Small intestine (tissue), 7 donors: ENCODE results near the gene PVALB. TPM values are rescaled to one million over a fixed set of nuclear protein-coding genes. Genes with fewer than 3 reads are reported as not detected.

Experiments used
- DNase-seq, 2 donors: peaks; one replicate each; pipeline versions ENCODE4 v3.0.0 to v3.0.0-alpha.2; 2013
- FAIRE-seq: peaks from 2 replicates; lab custom pipeline; 2012; peaks lifted over from hg19 to GRCh38; lab: Jason Lieb, UNC
- H3K27ac ChIP-seq, 3 donors: one replicate each; pipeline ENCODE4 v1.5.1; 2013; ENCODE audit warnings: low read length in 2 of 3, mild to moderate bottlenecking in 2 of 3, control low read depth in 1 of 3, inconsistent platforms in 1 of 3, low read depth in 1 of 3, moderate library complexity in 1 of 3
- H3K27me3 ChIP-seq, 3 donors: one replicate each; pipeline ENCODE4 v1.6.1; 2013; ENCODE audit warnings: low read length in 3 of 3, inconsistent platforms in 1 of 3; ENCODE audit not compliant: control insufficient read depth in 3 of 3, insufficient read depth in 3 of 3
- H3K36me3 ChIP-seq, 3 donors: one replicate each; pipeline ENCODE4 v1.6.1; 2013; ENCODE audit warnings: low read length in 3 of 3, inconsistent platforms in 1 of 3, low read depth in 1 of 3, mild to moderate bottlenecking in 1 of 3, moderate library complexity in 1 of 3; ENCODE audit not compliant: control insufficient read depth in 3 of 3, insufficient read depth in 2 of 3
- H3K4me1 ChIP-seq, 3 donors: one replicate each; pipeline ENCODE4 v1.6.1; 2013; ENCODE audit warnings: low read length in 2 of 3, inconsistent platforms in 1 of 3, low read depth in 1 of 3, mild to moderate bottlenecking in 1 of 3, moderate library complexity in 1 of 3; ENCODE audit not compliant: control insufficient read depth in 3 of 3, insufficient read depth in 2 of 3
- H3K4me3 ChIP-seq, 3 donors: one replicate each; pipeline ENCODE4 v1.5.1; 2013; ENCODE audit warnings: low read length in 3 of 3, control low read depth in 1 of 3, inconsistent platforms in 1 of 3, low read depth in 1 of 3, mild to moderate bottlenecking in 1 of 3, moderate library complexity in 1 of 3
- H3K9me3 ChIP-seq, 2 donors: one replicate each; pipeline ENCODE4 v1.6.1; 2013; ENCODE audit warnings: low read depth in 1 of 2, low read length in 1 of 2; ENCODE audit not compliant: control insufficient read depth in 2 of 2, insufficient read depth in 1 of 2
- WGBS, 3 donors: extraction: QIAGEN DNeasy Blood & Tissue Kit; methylation state at CpG; one replicate each; pipeline ENCODE4 v1.1.7; 2013; 5-methylcytosine and 5-hydroxymethylcytosine counted together
- polyA plus RNA-seq, 4 donors: library from polyadenylated mRNA; stranded (reverse) in 3 of 4; unstranded in 1 of 4; fragments of 200-250 nt in 3 of 4; fragments of 120-200 nt in 1 of 4; gene quantifications; one replicate each; pipeline versions ENCODE4 v1.2.1 to v1.2.3, GENCODE V29; 2013
- donor health status: healthy with polysubstance abuse.
- donor health status: control.
- donor health status: control.
- donor health status: Bipolar disorder and iron deficiency.
- donor health status: healthy.

The PVALB gene
- polyA plus RNA-seq, 4 donors, result 0.27 TPM; not detected in 3

- no peak for FAIRE-seq
- 53 to 61% (median 57%) methylated on average over 16 of the region's 16 CpGs for WGBS, 3 donors
- Histone ChIP-seq H3K36me3 (no peaks in the 10 kb centered on the region), H3K4me1 (no peaks in the 10 kb centered on the region), H3K4me3 (no peak overlapping the region), H3K27me3 (peaks cover 0 to 5% (median 4%) of the 10 kb centered on the region in 3 donors), H3K27ac (peak overlapping the region in 1 of 3 donors; percentile 62), H3K9me3 (peaks cover 0 to 2% of the 10 kb centered on the region in 2 donors)
- DNase-seq, result peak; percentile 39 to 44
Observed at GRCh38 chr22:36853407-36854099, 36.7 kb upstream of the PVALB start.

- FAIRE-seq (no peak), DNase-seq (no peak)
- Histone ChIP-seq H3K4me1 (no peaks in the 10 kb centered on the region), H3K4me3 (no peak overlapping the region), H3K27me3 (peaks cover 0 to 5% (median 4%) of the 10 kb centered on the region in 3 donors), H3K36me3 (no peaks in the 10 kb centered on the region), H3K9me3 (peaks cover 0 to 2% of the 10 kb centered on the region in 2 donors), H3K27ac (no peak overlapping the region)
- WGBS, 3 donors, result 73 to 91% (median 78%) methylated on average over 7 of the region's 7 CpGs
Observed at GRCh38 chr22:36852056-36852973, 35.5 kb upstream of the PVALB start.

- FAIRE-seq, result no peak
- no peaks in the 10 kb centered on the region for H3K36me3 ChIP-seq
- H3K4me1 ChIP-seq, result no peaks in the 10 kb centered on the region
- no peak for DNase-seq
- 67 to 85% (median 67%) methylated on average over 9 to 10 of the region's 10 CpGs for WGBS, 3 donors
- peaks cover 0 to 5% (median 4%) of the 10 kb centered on the region in 3 donors for H3K27me3 ChIP-seq
- H3K27ac ChIP-seq, result no peak overlapping the region
- peaks cover 0 to 2% of the 10 kb centered on the region in 2 donors for H3K9me3 ChIP-seq
- H3K4me3 ChIP-seq, result no peak overlapping the region
Observed at GRCh38 chr22:36850682-36851081, 33.8 kb upstream of the PVALB start.

GRCh38 chr22:36850056-36850455, 33.2 kb upstream of the PVALB start:
- DNase-seq, result no peak
- peaks cover 0 to 5% (median 4%) of the 10 kb centered on the region in 3 donors for H3K27me3 ChIP-seq
- FAIRE-seq, result no peak
- no peak overlapping the region for H3K27ac ChIP-seq
- WGBS, 3 donors, result 74 to 80% (median 79%) methylated on average over 14 of the region's 14 CpGs
- H3K4me3 ChIP-seq, result no peak overlapping the region
- no peaks in the 10 kb centered on the region for H3K4me1 ChIP-seq
- H3K36me3 ChIP-seq, result no peaks in the 10 kb centered on the region
- H3K9me3 ChIP-seq, result peaks cover 0 to 2% of the 10 kb centered on the region in 2 donors

GRCh38 chr22:36846949-36847348, 30.1 kb upstream of the PVALB start:
- Histone ChIP-seq H3K9me3 (no peaks in the 10 kb centered on the region), H3K27ac (no peak overlapping the region), H3K4me1 (no peaks in the 10 kb centered on the region), H3K36me3 (no peaks in the 10 kb centered on the region), H3K4me3 (no peak overlapping the region), H3K27me3 (peaks cover 0 to 5% (median 4%) of the 10 kb centered on the region in 3 donors)
- WGBS, 3 donors, result 47 to 71% (median 57%) methylated on average over 6 of the region's 6 CpGs
- DNase-seq, result no peak
- no peak for FAIRE-seq

GRCh38 chr22:36846271-36846670, 29.4 kb upstream of the PVALB start:
- Histone ChIP-seq H3K4me1 (no peaks in the 10 kb centered on the region), H3K9me3 (no peaks in the 10 kb centered on the region), H3K36me3 (no peaks in the 10 kb centered on the region), H3K27me3 (peaks cover 0 to 5% (median 4%) of the 10 kb centered on the region in 3 donors), H3K4me3 (no peak overlapping the region), H3K27ac (no peak overlapping the region)
- DNase-seq, result no peak
- no peak for FAIRE-seq
- 62 to 69% (median 67%) methylated on average over 5 of the region's 5 CpGs for WGBS, 3 donors

GRCh38 chr22:36840106-36840505, 23.3 kb upstream of the PVALB start:
- Histone ChIP-seq H3K4me1 (no peaks in the 10 kb centered on the region), H3K9me3 (no peaks in the 10 kb centered on the region), H3K27ac (no peak overlapping the region), H3K36me3 (no peaks in the 10 kb centered on the region), H3K27me3 (peaks cover 0 to 3% (median 0%) of the 10 kb centered on the region in 3 donors), H3K4me3 (no peak overlapping the region)
- no peak for FAIRE-seq
- WGBS, 3 donors, result 51 to 58% (median 57%) methylated on average over 8 of the region's 8 CpGs
- DNase-seq, result no peak

GRCh38 chr22:36839356-36840073, 22.7 kb upstream of the PVALB start:
- 66 to 71% (median 70%) methylated on average over 9 to 10 of the region's 10 CpGs for whole genome bisulfite sequencing, 3 donors
- Histone ChIP-seq H3K4me3 (no peak overlapping the region), H3K36me3 (no peaks in the 10 kb centered on the region), H3K9me3 (no peaks in the 10 kb centered on the region), H3K27ac (no peak overlapping the region), H3K4me1 (no peaks in the 10 kb centered on the region), H3K27me3 (peaks cover 0 to 3% (median 0%) of the 10 kb centered on the region in 3 donors)
- no peak for DNase-seq
- FAIRE-seq, result no peak
